HG03066 (cell line): ENCODE data around the gene CNTNAP2.

Experiments used
- ATAC-seq: cut with Tn5 transposase; IDR thresholded peaks from one replicate; pipeline ENCODE4 v1.9.1; 2021; ENCODE audit warnings: low read depth; ENCODE audit not compliant: unreplicated experiment

Gene CNTNAP2

GRCh38 chr7:146285418-146285817 lies 168.8 kb downstream of the CNTNAP2 start:
- no peak for ATAC-seq

- ATAC-seq = no peak
These were observed 174.1 kb downstream of the CNTNAP2 start for GRCh38 chr7:146290746-146291145.

DNA sequence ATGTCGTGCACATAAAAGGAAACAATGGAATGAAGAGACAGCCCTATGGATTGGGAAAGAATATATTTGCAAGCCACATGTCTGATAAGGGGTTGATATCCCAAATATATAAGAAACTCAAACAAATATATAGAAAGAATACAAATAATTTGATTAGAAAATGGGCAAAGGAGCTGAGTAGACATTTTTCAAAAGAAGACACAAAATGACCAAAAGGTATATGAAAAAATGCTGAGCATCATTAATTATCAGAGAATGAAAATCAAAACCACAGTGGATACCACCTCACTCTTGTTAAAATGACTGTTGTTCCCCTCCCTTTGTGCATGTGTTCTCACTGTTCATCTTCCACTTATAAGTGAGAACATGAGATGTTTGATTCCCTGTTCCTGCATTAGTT lies 175.3 kb downstream of the CNTNAP2 start:
- no peak for ATAC-seq

GRCh38 chr7:146296028-146296427 lies 179.4 kb downstream of the CNTNAP2 start:
- ATAC-seq = no peak

DNA sequence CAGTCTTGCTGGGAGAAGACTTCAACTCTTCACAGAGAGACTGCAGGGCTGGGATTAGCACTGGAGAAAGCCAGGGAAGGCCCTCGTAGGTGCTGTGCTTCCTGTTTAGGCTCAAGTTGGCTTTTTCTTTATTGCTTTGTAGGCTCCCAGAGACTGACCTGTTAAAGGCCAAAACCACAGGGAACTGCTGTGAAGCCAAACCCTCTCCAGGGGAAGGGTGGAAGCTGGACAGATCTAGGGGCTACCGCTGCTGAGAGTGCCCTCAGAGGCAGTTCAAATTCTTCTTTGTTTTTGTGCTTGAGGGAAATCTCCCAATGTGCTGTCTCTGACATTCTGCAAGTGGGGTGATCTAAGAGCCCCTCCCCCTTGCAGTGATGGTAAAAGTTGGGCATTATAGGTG lies 198.4 kb downstream of the CNTNAP2 start:
- no peak for ATAC-seq

- ATAC-seq = no peak
These were observed 203.0 kb downstream of the CNTNAP2 start for GRCh38 chr7:146319629-146320028.

GRCh38 chr7:146321301-146321700 lies 204.7 kb downstream of the CNTNAP2 start:
- ATAC-seq = no peak

DNA sequence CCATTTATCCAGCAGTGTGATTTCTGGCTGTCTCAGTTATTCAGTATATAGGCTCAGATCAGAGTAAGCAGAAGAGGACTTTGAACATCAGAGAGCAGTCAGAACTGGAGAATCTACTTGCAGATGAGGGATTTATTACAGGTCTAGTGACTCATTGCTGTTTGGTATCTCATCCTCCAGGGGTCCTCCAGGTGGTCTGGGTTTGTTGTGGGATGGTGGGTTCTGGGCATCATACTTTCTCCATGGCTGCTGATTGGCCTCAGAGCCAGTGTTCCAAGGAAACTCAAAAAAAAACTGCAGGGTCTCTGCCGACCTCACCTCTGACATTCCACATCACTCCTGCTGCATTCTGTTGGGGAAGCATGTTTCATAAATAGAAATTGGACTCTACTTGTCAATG lies 214.8 kb downstream of the CNTNAP2 start:
- ATAC-seq = no peak

DNA sequence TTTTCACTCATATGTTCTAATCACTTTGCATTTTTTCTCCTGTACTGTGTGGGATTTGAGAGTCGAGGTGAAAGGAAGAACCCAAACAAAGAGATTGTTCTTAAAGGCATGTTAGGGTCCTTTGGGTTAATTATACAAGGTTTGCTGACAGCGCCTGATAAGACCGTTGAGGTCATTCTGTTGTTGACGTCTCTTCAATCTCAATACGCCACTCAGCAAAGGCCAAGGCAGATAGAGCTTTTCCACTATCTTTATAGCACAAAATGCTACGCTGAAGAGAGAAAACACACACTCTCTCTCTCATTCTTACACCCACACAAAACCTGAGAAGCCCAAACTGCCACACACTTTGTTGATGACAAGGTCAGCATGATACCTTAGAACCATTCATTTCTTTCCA lies 228.7 kb downstream of the CNTNAP2 start:
- no peak for ATAC-seq

DNA sequence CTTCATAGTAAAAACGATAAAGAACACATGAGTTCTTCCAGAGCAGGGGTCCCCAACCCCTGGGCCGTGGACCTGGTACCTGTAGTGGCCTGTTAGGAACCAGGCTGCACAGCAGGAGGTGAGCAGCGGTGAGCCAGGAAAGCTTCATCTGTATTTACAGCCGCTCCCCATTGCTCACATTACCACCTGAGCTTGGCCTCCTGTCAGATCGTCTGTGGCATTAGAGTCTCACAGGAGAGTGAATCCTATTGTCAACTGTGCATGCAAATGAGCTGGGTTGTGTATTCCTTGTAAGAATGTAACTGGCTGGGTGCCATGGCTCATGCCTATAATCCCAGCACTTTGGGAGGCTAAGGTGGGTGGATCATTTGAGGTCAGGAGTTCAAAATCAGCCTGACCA lies 229.5 kb downstream of the CNTNAP2 start:
- no peak for ATAC-seq

- no peak for ATAC-seq
These were observed 238.6 kb downstream of the CNTNAP2 start for GRCh38 chr7:146355216-146355615.

DNA sequence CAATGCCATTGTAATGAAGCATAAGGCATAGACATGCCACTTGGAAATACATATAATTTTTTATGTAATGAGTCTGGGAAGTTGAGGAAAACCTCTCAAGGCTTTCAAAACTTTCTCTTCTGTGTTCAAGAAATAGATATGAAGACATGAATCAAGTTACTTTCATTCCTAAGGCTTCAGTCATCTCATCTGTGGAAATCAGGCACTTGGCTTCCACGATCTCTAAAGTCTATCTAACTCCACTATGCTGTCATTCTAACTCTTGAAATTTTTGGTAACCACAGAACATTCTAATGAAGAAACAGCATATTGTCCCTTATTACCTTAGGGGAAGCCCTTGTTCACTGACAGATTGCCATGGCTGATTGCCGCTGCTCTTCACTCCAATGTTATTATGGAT lies 242.6 kb downstream of the CNTNAP2 start:
- no peak for ATAC-seq

GRCh38 chr7:146366938-146367337 lies 250.3 kb downstream of the CNTNAP2 start:
- no peak for ATAC-seq

DNA sequence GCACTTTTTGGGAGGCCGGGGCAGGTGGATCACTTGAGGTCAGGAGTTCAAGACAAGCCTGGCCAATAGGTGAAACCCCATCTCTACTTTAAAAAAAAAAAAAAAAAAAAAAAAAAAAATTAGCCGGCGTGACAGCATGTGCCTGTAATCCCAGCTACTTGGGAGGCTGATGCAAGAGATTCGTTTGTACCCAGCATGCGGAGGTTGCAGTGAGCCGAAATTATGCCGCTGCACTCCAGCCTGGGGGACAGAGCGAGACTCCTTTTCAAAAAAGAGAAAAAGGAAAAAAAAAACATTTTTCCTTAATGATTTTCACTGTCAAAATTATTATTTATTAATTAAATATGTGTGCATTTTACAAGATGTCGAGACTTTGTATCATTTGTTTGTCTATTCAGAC lies 253.6 kb downstream of the CNTNAP2 start:
- ATAC-seq = no peak

DNA sequence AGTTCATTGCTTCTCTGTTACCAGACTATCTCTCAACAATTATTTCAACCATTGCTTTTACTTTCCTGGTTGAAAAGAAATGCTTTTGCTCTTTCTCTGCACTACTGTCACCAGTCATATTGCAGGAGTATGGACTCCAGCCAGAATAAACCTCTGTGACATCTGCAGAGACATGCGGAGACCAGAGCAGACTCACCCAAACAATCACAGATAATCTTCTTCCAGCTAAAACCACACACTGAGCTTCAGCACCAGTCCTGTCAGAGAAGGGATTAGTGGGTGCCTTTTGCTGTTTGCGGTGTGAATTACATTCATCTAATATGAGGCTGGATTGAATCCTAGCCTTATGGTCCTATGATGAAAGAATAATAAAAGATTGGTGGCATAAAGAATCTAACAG lies 258.6 kb downstream of the CNTNAP2 start:
- ATAC-seq = no peak

DNA sequence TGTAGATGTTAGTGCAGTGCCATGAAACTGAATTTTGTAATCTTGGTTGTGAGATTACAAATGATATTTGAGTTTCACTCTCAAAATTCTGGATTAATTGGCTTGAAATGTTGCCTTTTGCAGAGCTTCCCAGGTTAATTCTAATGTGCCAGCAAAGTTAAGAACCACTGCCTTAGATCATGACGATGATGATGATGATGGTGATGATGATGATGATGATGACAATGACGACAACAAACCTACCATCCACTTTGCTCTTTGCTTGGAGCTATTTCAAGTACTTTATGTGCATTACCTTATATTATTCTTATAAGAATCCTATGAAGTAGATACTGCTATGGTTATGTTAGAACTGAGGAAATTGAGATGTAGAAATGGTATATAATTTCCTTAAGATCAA lies 261.6 kb downstream of the CNTNAP2 start:
- ATAC-seq = no peak

GRCh38 chr7:146387140-146387539 lies 270.5 kb downstream of the CNTNAP2 start:
- ATAC-seq = no peak

GRCh38 chr7:146388928-146389327 lies 272.3 kb downstream of the CNTNAP2 start:
- no peak for ATAC-seq

DNA sequence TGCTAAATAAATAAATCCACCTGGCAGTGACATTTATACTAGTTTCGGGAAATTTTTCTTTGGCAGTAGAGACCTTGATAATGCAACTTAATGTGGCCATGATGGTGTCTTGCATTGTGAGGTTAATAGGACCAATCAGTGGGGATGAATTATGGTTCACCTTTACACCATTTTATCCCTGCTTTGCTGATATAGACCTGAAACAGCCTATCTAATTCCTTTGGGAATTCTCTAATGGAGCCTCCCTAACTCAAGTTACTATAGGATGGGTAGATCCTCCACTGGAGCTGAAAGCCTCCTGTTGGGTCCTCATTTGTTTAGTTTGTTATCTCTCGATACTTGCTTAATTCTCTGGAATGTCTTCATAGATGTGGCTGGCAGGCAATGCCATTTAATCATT lies 276.7 kb downstream of the CNTNAP2 start:
- ATAC-seq = no peak

DNA sequence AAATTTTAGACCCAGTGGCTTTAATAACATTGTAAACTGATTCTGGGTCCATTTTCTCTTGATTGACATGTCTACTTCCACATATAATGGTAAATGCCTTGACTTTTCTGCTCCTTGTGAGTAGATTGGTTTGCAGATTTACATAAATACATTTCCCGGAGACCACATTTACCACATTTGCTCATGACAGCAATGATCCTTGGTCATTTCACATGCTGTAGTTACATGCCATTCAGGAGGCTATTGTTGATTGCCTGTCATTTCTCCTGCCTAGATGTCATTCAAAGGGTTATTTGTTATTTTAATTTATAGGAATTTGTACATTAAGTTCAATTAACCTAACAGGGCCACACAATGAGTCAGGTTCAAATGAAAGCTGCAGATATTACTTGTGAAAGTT lies 280.5 kb downstream of the CNTNAP2 start:
- no peak for ATAC-seq

- no peak for ATAC-seq
These were observed 285.3 kb downstream of the CNTNAP2 start for GRCh38 chr7:146401939-146402338.

GRCh38 chr7:146405737-146406136 lies 289.1 kb downstream of the CNTNAP2 start:
- no peak for ATAC-seq

GRCh38 chr7:146411975-146412374 lies 295.4 kb downstream of the CNTNAP2 start:
- ATAC-seq = no peak

DNA sequence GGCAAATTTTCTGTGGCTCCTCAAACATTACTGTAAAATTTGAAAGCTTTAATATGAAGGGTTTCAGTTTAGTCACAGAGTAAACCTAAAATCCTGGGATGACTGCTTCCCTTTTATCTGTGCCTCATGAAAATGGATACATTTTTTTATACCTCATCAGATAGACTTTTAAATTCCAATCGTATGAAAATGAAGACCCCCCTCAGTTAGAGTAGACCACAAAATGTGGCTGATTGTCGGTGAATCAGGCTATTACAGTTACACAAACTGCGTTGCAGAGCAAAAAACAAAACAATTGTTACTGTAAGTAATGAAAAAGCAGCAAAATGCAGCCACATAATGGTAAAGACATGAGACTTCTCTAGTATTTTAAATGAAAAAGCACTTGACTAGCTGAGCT lies 296.2 kb downstream of the CNTNAP2 start:
- ATAC-seq = no peak
